Activated CD8-positive, alpha-beta T cell treated with anti-CD3 and anti-CD28 coated beads for 36 hours (primary cell): ENCODE data around the gene UBE2O. TPM values are rescaled to one million over a fixed set of nuclear protein-coding genes. Genes with fewer than 3 reads are reported as not detected.

Experiments used
- ATAC-seq: fragments of 200-7000 bp; cut with Tn5 transposase; one replicate; pipeline ENCODE4 v1.10.0; 2021; ENCODE audit warnings: mild to moderate bottlenecking, moderate library complexity
- CTCF ChIA-PET: fragments of 350-600 bp; sonication (Branson Sonifier 250); formaldehyde crosslinking; loops from one replicate; lab custom pipeline; 2021; ENCODE audit warnings: antibody characterized with exemption; lab: Charles Lee
- POLR2A ChIA-PET: fragments of 350-600 bp; sonication (Branson Sonifier 250); formaldehyde crosslinking; loops from one replicate; lab custom pipeline; 2021; ENCODE audit warnings: antibody characterized with exemption; lab: Charles Lee
- DNase-seq: peaks from one replicate; pipeline ENCODE4 v3.0.0-alpha.2; 2020
- H3K27ac Mint-ChIP-seq: one replicate; pipeline ENCODE4 v1.8.0; 2021; ENCODE audit warnings: mild to moderate bottlenecking, mixed read lengths
- H3K27me3 Mint-ChIP-seq: one replicate; pipeline ENCODE4 v1.8.0; 2021; ENCODE audit warnings: mixed read lengths
- H3K36me3 Mint-ChIP-seq: one replicate; pipeline ENCODE4 v1.8.0; 2021; ENCODE audit warnings: low read depth, mixed read lengths
- H3K4me1 Mint-ChIP-seq: one replicate; pipeline ENCODE4 v1.8.0; 2021; ENCODE audit warnings: low read depth, mixed read lengths
- H3K4me3 Mint-ChIP-seq: one replicate; pipeline ENCODE4 v1.8.0; 2021; ENCODE audit warnings: mild to moderate bottlenecking, moderate library complexity, mixed read lengths
- H3K9me3 Mint-ChIP-seq: one replicate; pipeline ENCODE4 v1.8.0; 2021; ENCODE audit warnings: mixed read lengths
- intact Hi-C: fragments of 100-400 bp; cut with micrococcal nuclease; formaldehyde crosslinking; loops from one replicate; pipeline ENCODE4 v1.10.0; 2022
- total RNA-seq, 2 experiments: library from RNA; stranded (reverse); gene quantifications; one replicate each; pipeline ENCODE4 v1.2.3, GENCODE V29; 2021
- TF ChIP-seq, protein P1 (sequence below): fragments of 200-600 bp; IDR thresholded peaks from one replicate; pipeline ENCODE4 v1.8.0; 2022; ENCODE audit warnings: antibody characterized with exemption, mild to moderate bottlenecking

The UBE2O gene
- total RNA-seq, 2 experiments from 2014 or later = 36.8 to 39.5 TPM

DNA sequence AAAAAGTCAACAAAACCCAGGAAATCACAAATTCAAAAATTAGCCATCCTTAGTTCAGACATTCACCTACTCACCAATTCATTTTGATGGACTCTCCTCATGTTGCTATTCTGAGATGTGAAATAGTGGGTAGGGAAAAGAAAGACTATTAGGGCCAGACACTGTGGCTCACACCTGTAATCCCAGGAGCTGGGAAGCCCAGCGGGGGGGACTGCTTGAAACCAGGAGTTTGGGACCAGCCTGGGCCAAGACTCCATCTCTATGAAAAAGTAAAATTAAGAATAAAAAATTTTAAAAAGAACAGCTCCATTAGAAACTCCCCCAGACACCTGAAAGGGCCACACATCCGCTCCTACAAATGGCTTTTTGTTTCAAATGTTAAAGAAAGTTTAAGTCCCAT, 21.4 kb downstream of the UBE2O start:
- Mint-ChIP-seq H3K9me3 (no peaks in the 10 kb centered on the region), H3K27me3 (no peaks in the 10 kb centered on the region), H3K4me1 (peaks cover 13% of the 10 kb centered on the region), H3K36me3 (no peaks in the 10 kb centered on the region), H3K27ac (no peak overlapping the region), H3K4me3 (no peak overlapping the region)
- no peak for ATAC-seq
- DNase-seq = no peak
- TF ChIP-seq, protein P1, sequence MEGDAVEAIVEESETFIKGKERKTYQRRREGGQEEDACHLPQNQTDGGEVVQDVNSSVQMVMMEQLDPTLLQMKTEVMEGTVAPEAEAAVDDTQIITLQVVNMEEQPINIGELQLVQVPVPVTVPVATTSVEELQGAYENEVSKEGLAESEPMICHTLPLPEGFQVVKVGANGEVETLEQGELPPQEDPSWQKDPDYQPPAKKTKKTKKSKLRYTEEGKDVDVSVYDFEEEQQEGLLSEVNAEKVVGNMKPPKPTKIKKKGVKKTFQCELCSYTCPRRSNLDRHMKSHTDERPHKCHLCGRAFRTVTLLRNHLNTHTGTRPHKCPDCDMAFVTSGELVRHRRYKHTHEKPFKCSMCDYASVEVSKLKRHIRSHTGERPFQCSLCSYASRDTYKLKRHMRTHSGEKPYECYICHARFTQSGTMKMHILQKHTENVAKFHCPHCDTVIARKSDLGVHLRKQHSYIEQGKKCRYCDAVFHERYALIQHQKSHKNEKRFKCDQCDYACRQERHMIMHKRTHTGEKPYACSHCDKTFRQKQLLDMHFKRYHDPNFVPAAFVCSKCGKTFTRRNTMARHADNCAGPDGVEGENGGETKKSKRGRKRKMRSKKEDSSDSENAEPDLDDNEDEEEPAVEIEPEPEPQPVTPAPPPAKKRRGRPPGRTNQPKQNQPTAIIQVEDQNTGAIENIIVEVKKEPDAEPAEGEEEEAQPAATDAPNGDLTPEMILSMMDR = no peak
- intact Hi-C loops = no loop called here
- CTCF ChIA-PET = interaction anchor here (1.2 to 1.6 kb wide), 3 partner anchors 27 to 124 kb away, joined by 3 to 4 read pairs (median 3); no protein-coding TSS in a partner anchor
- POLR2A ChIA-PET = no interaction called here

DNA sequence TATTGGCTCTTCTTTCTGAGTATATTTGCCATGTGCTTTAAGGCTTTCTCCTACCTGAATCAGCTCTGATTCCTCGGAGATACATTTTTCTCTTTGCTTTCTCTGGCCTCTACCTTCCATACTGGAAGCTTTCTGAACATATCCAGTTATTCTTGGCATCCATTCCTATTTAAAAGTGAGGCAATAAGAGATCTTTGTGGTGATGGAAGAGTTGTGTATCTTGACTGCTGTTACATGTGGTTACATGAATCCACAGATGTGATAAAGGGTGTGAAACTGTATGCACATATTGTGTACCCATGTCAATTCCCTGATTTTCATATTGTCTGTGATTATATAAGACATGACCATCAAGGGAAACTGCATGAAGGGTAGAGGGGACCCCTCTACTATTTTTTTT, 24.4 kb downstream of the UBE2O start:
- TF ChIP-seq, protein P1 = no peak
- POLR2A ChIA-PET = no interaction called here
- intact Hi-C loops = no loop called here
- ATAC-seq = no peak
- Mint-ChIP-seq H3K27me3 (no peaks in the 10 kb centered on the region), H3K4me1 (peaks cover 13% of the 10 kb centered on the region), H3K27ac (no peak overlapping the region), H3K9me3 (no peaks in the 10 kb centered on the region), H3K36me3 (no peaks in the 10 kb centered on the region), H3K4me3 (no peak overlapping the region)
- CTCF ChIA-PET = interaction anchor here (1.2 to 4.6 kb wide), 4 partner anchors 11 to 95 kb away, joined by 3 to 15 read pairs (median 6); no protein-coding TSS in a partner anchor
- DNase-seq = no peak

DNA sequence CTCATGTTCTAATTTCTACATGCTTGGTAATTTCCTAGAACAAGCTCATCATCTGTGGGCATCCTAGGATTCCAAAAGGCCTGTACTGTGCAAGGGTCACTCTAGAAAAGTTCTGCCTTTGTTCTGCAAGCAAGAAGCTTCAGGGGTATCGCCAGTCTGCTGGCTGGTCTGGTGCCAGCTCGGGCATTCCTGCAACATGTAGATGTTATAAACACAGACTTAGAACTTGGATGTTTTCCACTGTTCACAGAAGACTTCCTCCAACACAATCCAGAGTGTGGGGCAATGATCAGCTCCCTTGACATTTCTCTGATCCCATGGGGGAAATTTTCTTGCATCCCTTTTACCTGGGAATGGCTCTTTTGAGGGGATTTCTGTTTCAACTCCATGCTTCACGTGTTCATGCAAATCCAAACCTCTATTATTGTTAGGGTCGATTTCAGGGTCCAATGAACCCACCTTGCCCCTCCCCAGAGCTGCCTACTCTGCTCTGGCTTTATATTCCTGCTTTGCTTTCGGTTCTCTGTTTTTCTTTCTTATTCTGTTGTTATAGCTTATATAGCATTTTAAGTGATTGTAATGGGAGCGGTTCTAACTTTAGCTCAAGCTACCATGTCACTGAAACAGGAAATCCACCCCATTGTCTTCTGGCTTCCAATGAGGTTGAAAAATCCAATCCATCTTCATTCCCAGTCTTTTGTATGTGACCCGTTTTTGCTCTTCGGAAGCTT, 25.3 kb downstream of the UBE2O start:
- no peak for ATAC-seq
- peaks cover 11% of the 10 kb centered on the region for H3K4me1 Mint-ChIP-seq
- H3K27me3 Mint-ChIP-seq = no peaks in the 10 kb centered on the region
- H3K27ac Mint-ChIP-seq = no peak overlapping the region
- POLR2A ChIA-PET = interaction anchor here (0.7 to 1.3 kb wide), 2 partner anchors 10 to 30 kb away, joined by 3 to 4 read pairs; no protein-coding TSS in a partner anchor
- TF ChIP-seq, protein P1 = no peak
- H3K9me3 Mint-ChIP-seq = no peaks in the 10 kb centered on the region
- no peak for DNase-seq
- intact Hi-C loops = no loop called here
- no peaks in the 10 kb centered on the region for H3K36me3 Mint-ChIP-seq
- CTCF ChIA-PET = interaction anchor here (0.6 to 4.6 kb wide), 5 partner anchors 10 to 312 kb away, joined by 3 to 15 read pairs (median 4); no protein-coding TSS in a partner anchor
- no peak overlapping the region for H3K4me3 Mint-ChIP-seq

- TF ChIP-seq, protein P1 = no peak
- no peaks in the 10 kb centered on the region for H3K36me3 Mint-ChIP-seq
- DNase-seq = no peak
Observed at GRCh38 chr17:76426853-76427252, 26.1 kb downstream of the UBE2O start.

DNA sequence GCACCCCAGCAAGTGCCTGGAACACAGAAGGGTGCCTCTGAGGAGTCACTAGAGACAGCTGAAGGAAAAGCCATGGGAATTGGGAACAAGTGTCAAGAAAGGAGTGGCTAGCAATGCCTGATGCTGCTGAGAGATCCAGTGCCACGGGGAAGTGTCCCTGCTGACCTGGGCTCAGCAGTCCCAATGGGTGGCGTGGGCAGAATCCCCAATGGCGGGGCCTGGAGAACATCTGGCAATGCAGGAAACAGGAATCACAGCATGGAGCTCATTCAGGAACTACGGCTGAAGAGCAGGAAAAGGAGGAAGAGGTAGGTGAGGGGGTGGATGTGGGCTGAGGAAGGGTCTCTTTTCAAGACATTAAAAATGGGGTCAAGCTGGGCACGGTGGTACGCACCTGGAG, 30.1 kb downstream of the UBE2O start:
- Mint-ChIP-seq H3K36me3 (no peaks in the 10 kb centered on the region), H3K4me1 (peaks cover 14% of the 10 kb centered on the region), H3K9me3 (no peaks in the 10 kb centered on the region), H3K27me3 (no peaks in the 10 kb centered on the region), H3K27ac (no peak overlapping the region), H3K4me3 (no peak overlapping the region)
- no peak for ATAC-seq
- ChIA-PET POLR2A (no interaction called here), CTCF (interaction anchor here (2.1 kb wide), 1 partner anchor 14 kb away, joined by 10 read pairs; no protein-coding TSS in a partner anchor)
- intact Hi-C loops = no loop called here
- no peak for DNase-seq
- TF ChIP-seq, protein P1 = no peak

More at GRCh38 chr17:76426853-76427252, 26.1 kb downstream of the UBE2O start:
- intact Hi-C loops = no loop called here
- no peak for ATAC-seq
- ChIA-PET POLR2A (interaction anchor here (0.7 to 1.3 kb wide), 2 partner anchors 11 to 31 kb away, joined by 3 to 4 read pairs; no protein-coding TSS in a partner anchor), CTCF (interaction anchor here (0.6 to 4.6 kb wide), 4 partner anchors 19 to 29 kb away, joined by 3 to 20 read pairs (median 11); no protein-coding TSS in a partner anchor)
- Mint-ChIP-seq H3K4me1 (peaks cover 11% of the 10 kb centered on the region), H3K27ac (no peak overlapping the region), H3K9me3 (no peaks in the 10 kb centered on the region), H3K4me3 (no peak overlapping the region), H3K27me3 (no peaks in the 10 kb centered on the region)
